DMS53 treated with DMSO at 0.1 percent for 48 hours (cell line): ENCODE data around the gene MS4A13.
A peak's percentile ranks its signal among the peaks of the same experiment; 100 is the strongest.
"Not testable (repeated sequence)": the region's sequence is repeated elsewhere in the genome, so short reads cannot be mapped to it uniquely, and the experiment has no call there.

Experiments used
- DNase-seq: peaks from one replicate; lab custom pipeline; 2025; ENCODE audit not compliant: unreplicated experiment; lab: John Stamatoyannopoulos, UW

Gene MS4A13

GRCh38 chr11:60515144-60515855 lies at the start of gene MS4A13:
Gene MS4A13, plus strand, starts transcription at chr11:60515392. Its CDS starts 2,692 bp downstream, at chr11:60518084.
- DNase-seq: no peak

GRCh38 chr11:60468829-60469228 lies 46.4 kb upstream of the MS4A13 start:
- DNase-seq: no peak

GRCh38 chr11:60469723-60470122 lies 45.5 kb upstream of the MS4A13 start:
- DNase-seq: peak; percentile 15

GRCh38 chr11:60477035-60477445 lies 38.2 kb upstream of the MS4A13 start:
- DNase-seq: no peak

- no peak for DNase-seq
Observed at GRCh38 chr11:60482361-60482760, 32.8 kb upstream of the MS4A13 start.

- DNase-seq: peak; percentile 81
Observed at GRCh38 chr11:60485987-60486386, 29.2 kb upstream of the MS4A13 start.

GRCh38 chr11:60492488-60493009 lies 22.6 kb upstream of the MS4A13 start, which contains the start of gene MS4A12:
Gene MS4A12, plus strand, starts transcription at chr11:60492778. Its CDS starts 4,541 bp downstream, at chr11:60497319.
- no peak for DNase-seq

GRCh38 chr11:60493454-60493853 lies 21.7 kb upstream of the MS4A13 start:
- no peak for DNase-seq

- no peak for DNase-seq
Observed at GRCh38 chr11:60498399-60498798, 16.8 kb upstream of the MS4A13 start.

GRCh38 chr11:60498853-60499252 lies 16.3 kb upstream of the MS4A13 start:
- no peak for DNase-seq

GRCh38 chr11:60500276-60500910 lies 14.8 kb upstream of the MS4A13 start:
- no peak for DNase-seq

GRCh38 chr11:60502221-60502775 lies 12.9 kb upstream of the MS4A13 start:
- DNase-seq: no peak

GRCh38 chr11:60504219-60504905 lies 10.8 kb upstream of the MS4A13 start:
- DNase-seq: no peak

- not testable (repeated sequence) for DNase-seq
Observed at GRCh38 chr11:60509609-60510008, 5.6 kb upstream of the MS4A13 start.

- DNase-seq: not testable (repeated sequence)
Observed at GRCh38 chr11:60510209-60510608, 5.0 kb upstream of the MS4A13 start.

- no peak for DNase-seq
Observed at GRCh38 chr11:60511393-60511792, 3.8 kb upstream of the MS4A13 start.

GRCh38 chr11:60512651-60513225 lies 2.5 kb upstream of the MS4A13 start:
- DNase-seq: no peak

GRCh38 chr11:60513496-60514460 lies 1.4 kb upstream of the MS4A13 start:
- no peak for DNase-seq

GRCh38 chr11:60528465-60528864 lies 13.3 kb downstream of the MS4A13 start:
- DNase-seq: no peak

- no peak for DNase-seq
Observed at GRCh38 chr11:60528934-60529333, 13.7 kb downstream of the MS4A13 start.
